ENCODE results near the gene PAQR3. TPM values are rescaled to one million over a fixed set of nuclear protein-coding genes. Genes with fewer than 3 reads are reported as not detected.
"Not testable (repeated sequence)": the region's sequence is repeated elsewhere in the genome, so short reads cannot be mapped to it uniquely, and the experiment has no call there.

The PAQR3 gene
- total RNA-seq, 2 donors from 2014 or later: 3.0 to 3.9 TPM

GRCh38 chr4:78923464-78924312 lies 15.6 kb downstream of the PAQR3 start:
- intact Hi-C loops (cut with DNase I): no loop called here

GRCh38 chr4:78922207-78922606 lies 17.0 kb downstream of the PAQR3 start:
- DNase-seq (no peak), ATAC-seq (no peak)
- no peak overlapping the region for H3K4me3 ChIP-seq
- H3K27ac ChIP-seq: no peak overlapping the region
- no peaks in the 10 kb centered on the region for H3K9me3 ChIP-seq
- no peaks in the 10 kb centered on the region for H3K4me1 ChIP-seq
- TF ChIP-seq CTCF (IDR thresholded peaks at IDR 0.05) (no peak), POLR2A (IDR thresholded peaks at IDR 0.05) (no peak)
- no peaks in the 10 kb centered on the region for H3K36me3 ChIP-seq (replicated peaks in 1 of 2; ENCODE audit: insufficient read depth in 1 of 2, low read depth in 2 of 2)
- intact Hi-C loops (cut with DNase I): no loop called here
- 88 to 91% methylated on average over 4 of the region's 4 CpGs for WGBS, 2 donors
- no peaks in the 10 kb centered on the region for H3K27me3 ChIP-seq

More at GRCh38 chr4:78923464-78924312, 15.6 kb downstream of the PAQR3 start:
- Histone ChIP-seq H3K4me3 (no peak overlapping the region), H3K4me1 (no peaks in the 10 kb centered on the region), H3K27ac (no peak overlapping the region), H3K36me3 (replicated peaks in 1 of 2; ENCODE audit: insufficient read depth in 1 of 2, low read depth in 2 of 2) (no peaks in the 10 kb centered on the region), H3K9me3 (no peaks in the 10 kb centered on the region), H3K27me3 (no peaks in the 10 kb centered on the region)
- TF ChIP-seq CTCF (IDR thresholded peaks at IDR 0.05): no peak
- TF ChIP-seq POLR2A (IDR thresholded peaks at IDR 0.05): no peak
- DNase-seq (no peak), ATAC-seq (no peak)
- 75 to 79% methylated on average over 4 of the region's 4 CpGs for WGBS, 2 donors

DNA sequence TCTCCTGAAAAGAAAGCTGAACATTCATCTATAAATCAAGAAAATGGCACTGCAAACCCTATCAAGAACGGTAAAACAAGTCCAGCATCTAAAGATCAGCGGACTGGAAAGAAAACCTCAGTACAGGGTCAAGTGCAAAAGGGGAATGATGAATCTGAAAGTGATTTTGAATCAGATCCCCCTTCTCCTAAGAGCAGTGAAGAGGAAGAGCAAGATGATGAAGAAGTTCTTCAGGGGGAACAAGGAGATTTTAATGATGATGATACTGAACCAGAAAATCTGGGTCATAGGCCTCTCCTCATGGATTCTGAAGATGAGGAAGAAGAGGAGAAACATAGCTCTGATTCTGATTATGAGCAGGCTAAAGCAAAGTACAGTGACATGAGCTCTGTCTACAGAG lies 28.6 kb downstream of the PAQR3 start:
- H3K4me3 ChIP-seq: no peak overlapping the region
- 92 to 93% methylated on average over 2 of the region's 2 CpGs for WGBS, 2 donors
- no peaks in the 10 kb centered on the region for H3K9me3 ChIP-seq
- H3K36me3 ChIP-seq (replicated peaks in 1 of 2; ENCODE audit: insufficient read depth in 1 of 2, low read depth in 2 of 2): no peaks in the 10 kb centered on the region
- no peaks in the 10 kb centered on the region for H3K4me1 ChIP-seq
- DNase-seq (no peak), ATAC-seq (no peak)
- no peaks in the 10 kb centered on the region for H3K27me3 ChIP-seq
- intact Hi-C loops (cut with DNase I): no loop called here
- H3K27ac ChIP-seq: no peak overlapping the region
- TF ChIP-seq POLR2A (IDR thresholded peaks at IDR 0.05) (no peak), CTCF (IDR thresholded peaks at IDR 0.05) (no peak)

DNA sequence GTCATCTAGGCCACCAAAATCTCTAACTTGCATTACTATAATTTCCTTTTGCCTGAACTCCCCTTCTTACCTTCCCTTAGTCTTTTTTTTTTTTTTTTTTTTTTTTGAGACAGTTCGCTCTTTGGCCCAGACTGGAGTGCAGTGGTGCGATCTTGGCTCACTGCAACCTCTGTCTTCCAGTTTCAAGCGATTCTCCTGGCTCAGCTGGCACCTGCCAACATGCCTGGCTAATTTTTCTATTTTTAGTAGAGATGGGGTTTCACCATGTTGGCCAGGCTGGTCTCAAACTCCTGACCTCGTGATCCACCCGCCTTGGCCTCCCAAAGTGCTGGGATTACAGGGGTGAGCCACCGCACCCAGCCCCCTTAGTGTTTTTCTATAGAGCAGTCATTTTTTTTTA lies 30.3 kb downstream of the PAQR3 start:
- H3K4me3 ChIP-seq; H3K27me3 ChIP-seq; H3K9me3 ChIP-seq; H3K36me3 ChIP-seq (replicated peaks in 1 of 2; ENCODE audit: insufficient read depth in 1 of 2, low read depth in 2 of 2); H3K27ac ChIP-seq; ATAC-seq; H3K4me1 ChIP-seq; DNase-seq; intact Hi-C loops (cut with DNase I): not testable (repeated sequence)
- WGBS, 2 donors: 96 to 97% methylated on average over 6 of the region's 6 CpGs

- no peak for ATAC-seq
- H3K9me3 ChIP-seq: no peaks in the 10 kb centered on the region
- no peaks in the 10 kb centered on the region for H3K36me3 ChIP-seq (replicated peaks in 1 of 2; ENCODE audit: insufficient read depth in 1 of 2, low read depth in 2 of 2)
These were observed 31.6 kb downstream of the PAQR3 start for GRCh38 chr4:78907638-78908037.

More at GRCh38 chr4:78907638-78908037, 31.6 kb downstream of the PAQR3 start:
- no peak for TF ChIP-seq CTCF (IDR thresholded peaks at IDR 0.05)
- no peak for TF ChIP-seq POLR2A (IDR thresholded peaks at IDR 0.05)
- intact Hi-C loops (cut with DNase I): no loop called here
- no peak for DNase-seq
- 94 to 95% methylated on average over 6 of the region's 6 CpGs for WGBS, 2 donors
- Histone ChIP-seq H3K27me3 (no peaks in the 10 kb centered on the region), H3K27ac (no peak overlapping the region), H3K4me1 (no peaks in the 10 kb centered on the region), H3K4me3 (no peak overlapping the region)
